A549 (cell line): Measurements from ENCODE around the gene CRACDL.

ENCODE experiments used
- HDAC2 ChIP-seq: fragments of 200-600 bp; sonication (generic); IDR thresholded peaks from 2 replicates; pipeline ENCODE4 v1.6.1; 2016
- HOXB13 ChIP-seq: fragments of 250-450 bp; sonication (Bioruptor Pico); IDR thresholded peaks from 2 replicates; pipeline ENCODE4 v1.5.0; 2020; ENCODE audit warnings: low read depth, mild to moderate bottlenecking, moderate library complexity
- JUN ChIP-seq, 2 experiments: fragments of >200 bp; sonication (Bioruptor Twin); formaldehyde crosslinking; IDR thresholded peaks; 2 replicates in 1 of 2; 3 replicates in 1 of 2; pipeline ENCODE4 v1.6.1; 2016 to 2017
- KDM1A ChIP-seq: fragments of 200-600 bp; sonication (generic); IDR thresholded peaks from 2 replicates; pipeline ENCODE4 v1.6.1; 2016; ENCODE audit warnings: low read depth, mild to moderate bottlenecking
- KDM5A ChIP-seq: fragments of 200-600 bp; sonication (generic); IDR thresholded peaks from 2 replicates; pipeline ENCODE4 v1.6.1; 2016; ENCODE audit warnings: antibody characterized with exemption, mild to moderate bottlenecking
- POLR2A ChIP-seq: IDR thresholded peaks from 2 replicates; pipeline ENCODE4 v1.6.1; 2012; ENCODE audit warnings: mild to moderate bottlenecking, low read length
- RAD21 ChIP-seq, 2 experiments: fragments of >200 bp in 1 of 2; sonication (Bioruptor Twin) in 1 of 2; formaldehyde crosslinking in 1 of 2; IDR thresholded peaks in 1 of 2; conservative IDR thresholded peaks in 1 of 2; 2 replicates in 1 of 2; 3 replicates in 1 of 2; pipeline ENCODE4 v1.6.1; 2012 to 2018; ENCODE audit warnings: inconsistent platforms in 1 of 2
- RFX5 ChIP-seq: fragments of 450-650 bp; IDR thresholded peaks from 2 replicates; pipeline ENCODE4 v1.7.1; 2014; ENCODE audit warnings: antibody characterized with exemption, mild to moderate bottlenecking, moderate library complexity
- SMC3 ChIP-seq: fragments of >200 bp; sonication (Bioruptor Twin); formaldehyde crosslinking; IDR thresholded peaks from 3 replicates; pipeline ENCODE4 v1.6.1; 2018; ENCODE audit warnings: inconsistent platforms
- TF ChIP-seq, protein P1 (sequence below): fragments of >200 bp; sonication (Bioruptor Twin); formaldehyde crosslinking; IDR thresholded peaks from 3 replicates; pipeline ENCODE4 v1.5.1; 2016
- TF ChIP-seq, protein P2 (sequence below): fragments of 200-600 bp; sonication (generic); IDR thresholded peaks from 2 replicates; pipeline ENCODE4 v1.6.1; 2016; ENCODE audit warnings: antibody characterized with exemption, mild to moderate bottlenecking, moderate library complexity
- TF ChIP-seq, protein P3 (sequence below): IDR thresholded peaks from 2 replicates; pipeline ENCODE4 v1.6.1; 2012; ENCODE audit warnings: low read depth, borderline replicate concordance

DNA sequence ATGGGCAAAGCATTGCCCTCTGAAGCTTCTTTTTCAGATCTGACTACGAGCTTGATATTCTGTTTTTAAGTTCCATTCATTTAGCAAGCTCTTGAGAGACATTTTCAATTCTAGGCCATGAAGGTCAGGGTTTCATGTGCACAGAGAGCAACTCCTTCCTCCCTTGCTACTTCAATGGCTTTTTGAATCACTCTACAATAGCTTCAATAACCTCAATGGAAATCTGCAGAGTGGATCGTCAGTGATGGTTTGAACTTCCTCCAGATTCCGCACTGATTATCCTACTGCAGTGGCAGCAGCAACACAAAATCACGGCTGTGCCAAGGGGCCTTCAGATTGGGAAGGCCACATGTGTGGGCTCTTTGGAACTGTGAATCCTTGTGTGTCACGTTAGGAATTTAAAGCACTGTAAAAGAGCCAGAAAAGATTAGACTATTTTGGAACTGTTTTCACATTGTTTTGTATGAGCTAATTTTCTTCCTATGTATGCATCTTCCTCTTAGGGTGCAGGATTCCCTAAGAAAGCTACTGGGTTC is 116.7 kb downstream of the CRACDL start:
- no peak for TF ChIP-seq JUN (IDR thresholded peaks at IDR 0.05)
- TF ChIP-seq POLR2A = no peak
- TF ChIP-seq RFX5 = no peak
- TF ChIP-seq, protein P1, sequence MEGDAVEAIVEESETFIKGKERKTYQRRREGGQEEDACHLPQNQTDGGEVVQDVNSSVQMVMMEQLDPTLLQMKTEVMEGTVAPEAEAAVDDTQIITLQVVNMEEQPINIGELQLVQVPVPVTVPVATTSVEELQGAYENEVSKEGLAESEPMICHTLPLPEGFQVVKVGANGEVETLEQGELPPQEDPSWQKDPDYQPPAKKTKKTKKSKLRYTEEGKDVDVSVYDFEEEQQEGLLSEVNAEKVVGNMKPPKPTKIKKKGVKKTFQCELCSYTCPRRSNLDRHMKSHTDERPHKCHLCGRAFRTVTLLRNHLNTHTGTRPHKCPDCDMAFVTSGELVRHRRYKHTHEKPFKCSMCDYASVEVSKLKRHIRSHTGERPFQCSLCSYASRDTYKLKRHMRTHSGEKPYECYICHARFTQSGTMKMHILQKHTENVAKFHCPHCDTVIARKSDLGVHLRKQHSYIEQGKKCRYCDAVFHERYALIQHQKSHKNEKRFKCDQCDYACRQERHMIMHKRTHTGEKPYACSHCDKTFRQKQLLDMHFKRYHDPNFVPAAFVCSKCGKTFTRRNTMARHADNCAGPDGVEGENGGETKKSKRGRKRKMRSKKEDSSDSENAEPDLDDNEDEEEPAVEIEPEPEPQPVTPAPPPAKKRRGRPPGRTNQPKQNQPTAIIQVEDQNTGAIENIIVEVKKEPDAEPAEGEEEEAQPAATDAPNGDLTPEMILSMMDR = no peak
- TF ChIP-seq, protein P2, sequence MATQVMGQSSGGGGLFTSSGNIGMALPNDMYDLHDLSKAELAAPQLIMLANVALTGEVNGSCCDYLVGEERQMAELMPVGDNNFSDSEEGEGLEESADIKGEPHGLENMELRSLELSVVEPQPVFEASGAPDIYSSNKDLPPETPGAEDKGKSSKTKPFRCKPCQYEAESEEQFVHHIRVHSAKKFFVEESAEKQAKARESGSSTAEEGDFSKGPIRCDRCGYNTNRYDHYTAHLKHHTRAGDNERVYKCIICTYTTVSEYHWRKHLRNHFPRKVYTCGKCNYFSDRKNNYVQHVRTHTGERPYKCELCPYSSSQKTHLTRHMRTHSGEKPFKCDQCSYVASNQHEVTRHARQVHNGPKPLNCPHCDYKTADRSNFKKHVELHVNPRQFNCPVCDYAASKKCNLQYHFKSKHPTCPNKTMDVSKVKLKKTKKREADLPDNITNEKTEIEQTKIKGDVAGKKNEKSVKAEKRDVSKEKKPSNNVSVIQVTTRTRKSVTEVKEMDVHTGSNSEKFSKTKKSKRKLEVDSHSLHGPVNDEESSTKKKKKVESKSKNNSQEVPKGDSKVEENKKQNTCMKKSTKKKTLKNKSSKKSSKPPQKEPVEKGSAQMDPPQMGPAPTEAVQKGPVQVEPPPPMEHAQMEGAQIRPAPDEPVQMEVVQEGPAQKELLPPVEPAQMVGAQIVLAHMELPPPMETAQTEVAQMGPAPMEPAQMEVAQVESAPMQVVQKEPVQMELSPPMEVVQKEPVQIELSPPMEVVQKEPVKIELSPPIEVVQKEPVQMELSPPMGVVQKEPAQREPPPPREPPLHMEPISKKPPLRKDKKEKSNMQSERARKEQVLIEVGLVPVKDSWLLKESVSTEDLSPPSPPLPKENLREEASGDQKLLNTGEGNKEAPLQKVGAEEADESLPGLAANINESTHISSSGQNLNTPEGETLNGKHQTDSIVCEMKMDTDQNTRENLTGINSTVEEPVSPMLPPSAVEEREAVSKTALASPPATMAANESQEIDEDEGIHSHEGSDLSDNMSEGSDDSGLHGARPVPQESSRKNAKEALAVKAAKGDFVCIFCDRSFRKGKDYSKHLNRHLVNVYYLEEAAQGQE = no peak
- TF ChIP-seq RAD21 (conservative IDR thresholded peaks at IDR 0.05 in 1 of 2, IDR thresholded peaks at IDR 0.05 in 1 of 2) = no peak
- TF ChIP-seq, protein P3, sequence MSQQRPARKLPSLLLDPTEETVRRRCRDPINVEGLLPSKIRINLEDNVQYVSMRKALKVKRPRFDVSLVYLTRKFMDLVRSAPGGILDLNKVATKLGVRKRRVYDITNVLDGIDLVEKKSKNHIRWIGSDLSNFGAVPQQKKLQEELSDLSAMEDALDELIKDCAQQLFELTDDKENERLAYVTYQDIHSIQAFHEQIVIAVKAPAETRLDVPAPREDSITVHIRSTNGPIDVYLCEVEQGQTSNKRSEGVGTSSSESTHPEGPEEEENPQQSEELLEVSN = no peak
- no peak for TF ChIP-seq HOXB13 (CRISPR knock-in tag)
- no peak for TF ChIP-seq SMC3
- TF ChIP-seq KDM1A = no peak
- TF ChIP-seq KDM5A = no peak
- no peak for TF ChIP-seq HDAC2
